SK-N-SH (cell line): Measurements from ENCODE around the gene USP40. TPM values are rescaled to one million over a fixed set of nuclear protein-coding genes. Genes with fewer than 3 reads are reported as not detected.

Source experiments
- CTCF ChIA-PET: fragments of 300-600, 350-600 bp; formaldehyde crosslinking; extraction: SDS; loops from one replicate; lab custom pipeline; 2021; lab: Yijun Ruan, JAX
- POLR2A ChIA-PET: fragments of 350-600 bp; sonication (Branson Sonifier 250); formaldehyde crosslinking; extraction: SDS; loops from one replicate; lab custom pipeline; 2020; ENCODE audit warnings: antibody characterized with exemption, inconsistent platforms; lab: Yijun Ruan, JAX
- DNase-seq: peaks from one replicate; pipeline ENCODE4 v3.0.0; 2012
- H2AFZ ChIP-seq: fragments of 200-600 bp; sonication (generic); 2 replicates; pipeline ENCODE4 v1.8.1; 2016; ENCODE audit warnings: antibody characterized with exemption, mild to moderate bottlenecking, low read depth
- H3F3A ChIP-seq: fragments of 200-600 bp; sonication (generic); replicated peaks from 2 replicates; pipeline ENCODE3; 2016; ENCODE audit warnings: antibody characterized with exemption, mild to moderate bottlenecking; ENCODE audit not compliant: insufficient read depth
- H3K27ac ChIP-seq, 2 experiments: fragments of 200-500 bp in 1 of 2; fragments of 200-600 bp in 1 of 2; sonication (Bioruptor generic) in 1 of 2; sonication (generic), shearing (Covaris generic) in 1 of 2; 2 replicates each; pipeline versions ENCODE4 v1.5.1 to v1.6.1; 2014 to 2016; ENCODE audit warnings: low read depth in 2 of 2, inconsistent platforms in 1 of 2, low read length in 1 of 2, mild to moderate bottlenecking in 1 of 2, mixed read lengths in 1 of 2
- H3K27me3 ChIP-seq: fragments of 200-600 bp; sonication (generic), shearing (Covaris generic); 2 replicates; pipeline ENCODE4 v1.6.1; 2016; ENCODE audit warnings: mixed run types; ENCODE audit not compliant: insufficient read depth
- H3K36me3 ChIP-seq, 2 experiments: fragments of 200-500 bp in 1 of 2; fragments of 200-600 bp in 1 of 2; sonication (Bioruptor generic) in 1 of 2; sonication (generic) in 1 of 2; replicated peaks in 1 of 2; 2 replicates each; pipeline versions ENCODE3 to v1.5.1; 2014 to 2016; ENCODE audit warnings: low read length in 1 of 2, mild to moderate bottlenecking in 1 of 2; ENCODE audit not compliant: insufficient read depth in 2 of 2, control insufficient read depth in 1 of 2
- H3K4me1 ChIP-seq, 2 experiments: fragments of 200-500 bp in 1 of 2; fragments of 200-600 bp in 1 of 2; sonication (Bioruptor generic) in 1 of 2; sonication (generic), shearing (Covaris generic) in 1 of 2; 2 replicates each; pipeline versions ENCODE4 v1.5.1 to v1.6.1; 2014 to 2016; ENCODE audit warnings: low read depth in 1 of 2, low read length in 1 of 2, mixed run types in 1 of 2; ENCODE audit not compliant: insufficient read depth in 2 of 2, control insufficient read depth in 1 of 2
- H3K4me2 ChIP-seq: fragments of 200-600 bp; sonication (generic), shearing (Covaris generic); 2 replicates; pipeline ENCODE4 v1.6.1; 2017; ENCODE audit warnings: mixed run types
- H3K4me3 ChIP-seq, 2 experiments: fragments of 200-500 bp in 1 of 2; fragments of 200-600 bp in 1 of 2; sonication (Bioruptor generic) in 1 of 2; sonication (generic), shearing (Covaris generic) in 1 of 2; 2 replicates each; pipeline versions ENCODE4 v1.5.1 to v1.8.1; 2014 to 2016; ENCODE audit warnings: low read depth in 2 of 2, inconsistent platforms in 1 of 2, low read length in 1 of 2, mild to moderate bottlenecking in 1 of 2, mixed read lengths in 1 of 2, moderate library complexity in 1 of 2
- H3K79me2 ChIP-seq: fragments of 200-600 bp; sonication (generic); 2 replicates; pipeline ENCODE4 v1.8.1; 2017; ENCODE audit warnings: mild to moderate bottlenecking; ENCODE audit not compliant: insufficient read depth
- H3K9ac ChIP-seq: fragments of 200-600 bp; sonication (generic); 2 replicates; pipeline ENCODE4 v1.6.1; 2017; ENCODE audit warnings: mixed run types
- H3K9me2 ChIP-seq: fragments of 200-600 bp; sonication (generic); 2 replicates; pipeline ENCODE4 v1.6.1; 2017; ENCODE audit warnings: mixed run types
- H3K9me3 ChIP-seq: fragments of 200-600 bp; sonication (generic); 2 replicates; pipeline ENCODE4 v1.6.1; 2017; ENCODE audit warnings: mixed run types, mild to moderate bottlenecking, moderate library complexity
- H4K20me1 ChIP-seq: fragments of 200-600 bp; sonication (generic); 2 replicates; pipeline ENCODE4 v1.6.1; 2017; ENCODE audit warnings: mild to moderate bottlenecking, mixed run types; ENCODE audit not compliant: insufficient read depth
- CHD2 ChIP-seq: fragments of 150-350 bp; IDR thresholded peaks from 2 replicates; pipeline ENCODE4 v1.6.1; 2018; ENCODE audit warnings: low read length; ENCODE audit not compliant: partially characterized antibody
- CTCF ChIP-seq: fragments of 200-600 bp; sonication (generic); IDR thresholded peaks from 2 replicates; pipeline ENCODE4 v1.6.1; 2017; ENCODE audit warnings: antibody characterized with exemption, mild to moderate bottlenecking, moderate library complexity
- ELF1 ChIP-seq: IDR thresholded peaks from 2 replicates; pipeline ENCODE4 v1.4.0; 2012
- FOXJ3 ChIP-seq: sonication (generic); formaldehyde crosslinking; IDR thresholded peaks from 2 replicates; pipeline ENCODE4 v1.5.1; 2020; ENCODE audit warnings: mild to moderate bottlenecking, missing genetic modification reagents
- GABPA ChIP-seq: IDR thresholded peaks from 2 replicates; pipeline ENCODE4 v1.4.0; 2012; ENCODE audit warnings: low read depth, mild to moderate bottlenecking
- JUND ChIP-seq: IDR thresholded peaks from 2 replicates; pipeline ENCODE4 v1.4.0; 2012
- MEF2A ChIP-seq: IDR thresholded peaks from 2 replicates; pipeline ENCODE4 v1.4.0; 2012; ENCODE audit warnings: low read depth, borderline replicate concordance
- NFIC ChIP-seq: IDR thresholded peaks from 2 replicates; pipeline ENCODE4 v1.4.0; 2012; ENCODE audit warnings: borderline replicate concordance
- NRF1 ChIP-seq: IDR thresholded peaks from 2 replicates; pipeline ENCODE4 v1.6.1; 2012; ENCODE audit warnings: low read depth, mild to moderate bottlenecking, low read length
- RAD21 ChIP-seq: IDR thresholded peaks from 2 replicates; pipeline ENCODE4 v1.6.1; 2012; ENCODE audit warnings: mild to moderate bottlenecking, low read length
- RXRA ChIP-seq: IDR thresholded peaks from 2 replicates; pipeline ENCODE4 v1.4.0; 2012; ENCODE audit warnings: low read depth, mild to moderate bottlenecking, borderline replicate concordance
- TCF12 ChIP-seq: IDR thresholded peaks from 2 replicates; pipeline ENCODE4 v1.4.0; 2012
- TEAD4 ChIP-seq: IDR thresholded peaks from 2 replicates; pipeline ENCODE4 v1.4.0; 2012; ENCODE audit warnings: mild to moderate bottlenecking, borderline replicate concordance; ENCODE audit not compliant: insufficient read depth
- YY1 ChIP-seq: IDR thresholded peaks from 2 replicates; pipeline ENCODE4 v1.4.0; 2012; ENCODE audit warnings: low read depth, mild to moderate bottlenecking
- ZBTB33 ChIP-seq: IDR thresholded peaks from 2 replicates; pipeline ENCODE4 v1.4.0; 2012; ENCODE audit warnings: low read depth, borderline replicate concordance
- WGBS: methylation state at CpG from one replicate; pipeline ENCODE4 v1.1.6; 2017; ENCODE audit warnings: low lambda C conversion rate; 5-methylcytosine and 5-hydroxymethylcytosine counted together
- polyA plus RNA-seq, 3 experiments: library from polyadenylated mRNA; depleted of rRNA; stranded (reverse); fragments of >200 nt; gene quantifications; 2 replicates each; pipeline ENCODE4 v1.2.3, GENCODE V29; 2012

Gene USP40
- polyA plus RNA-seq, 1 of the 3 experiments (the other 2 are of a cell fraction), result 37.0 TPM

GRCh38 chr2:233551491-233551890 is 15.1 kb downstream of the USP40 start:
- TF ChIP-seq ELF1 (no peak), NFIC (no peak), NRF1 (no peak), MEF2A (no peak), TEAD4 (no peak), YY1 (no peak), RAD21 (no peak), CTCF (no peak)
- H3K9ac ChIP-seq, result no peak overlapping the region
- no peak overlapping the region for H3K4me3 ChIP-seq
- 66% methylated on average over 4 of the region's 4 CpGs for WGBS
- ChIA-PET POLR2A (no interaction called here), CTCF (no interaction called here)
- DNase-seq, result no peak
- H3K79me2 ChIP-seq, result no peaks in the 10 kb centered on the region; the same call in 1 of the 2 replicates
- no peaks in the 10 kb centered on the region for H3K27me3 ChIP-seq
- H4K20me1 ChIP-seq, result no peaks in the 10 kb centered on the region
- H3K27ac ChIP-seq, result no peak overlapping the region
- H3K36me3 ChIP-seq, result peaks cover 77 to 79% of the 10 kb centered on the region in 2 experiments
- H2AFZ ChIP-seq, result no peak overlapping the region
- no peaks in the 10 kb centered on the region for H3K9me2 ChIP-seq
- H3K4me1 ChIP-seq, result no peaks in the 10 kb centered on the region
- H3K4me2 ChIP-seq, result no peak overlapping the region
- no peaks in the 10 kb centered on the region for H3F3A ChIP-seq
- H3K9me3 ChIP-seq, result no peaks in the 10 kb centered on the region

GRCh38 chr2:233546774-233547173 is 19.8 kb downstream of the USP40 start:
- H2AFZ ChIP-seq, result no peak overlapping the region
- no peaks in the 10 kb centered on the region for H3K79me2 ChIP-seq
- H3K4me1 ChIP-seq, result no peaks in the 10 kb centered on the region
- H3K9me3 ChIP-seq, result no peaks in the 10 kb centered on the region
- no peak for TF ChIP-seq GABPA
- no peak for TF ChIP-seq RXRA
- no peak for TF ChIP-seq ZBTB33
- no peak for TF ChIP-seq TCF12
- TF ChIP-seq JUND, result no peak
- no peak for TF ChIP-seq ELF1
- no peak for TF ChIP-seq CHD2
- no peak for TF ChIP-seq FOXJ3 (CRISPR knock-in tag)
- WGBS, result 94% methylated on average over 4 of the region's 4 CpGs
- H4K20me1 ChIP-seq, result no peaks in the 10 kb centered on the region
- no peaks in the 10 kb centered on the region for H3K27me3 ChIP-seq
- no peaks in the 10 kb centered on the region for H3K9me2 ChIP-seq
- CTCF ChIA-PET, result interaction anchor here (0.7 kb wide), 1 partner anchor 31 kb away, joined by 4 read pairs; no protein-coding TSS in a partner anchor
- H3K27ac ChIP-seq, result no peak overlapping the region
- H3F3A ChIP-seq, result no peaks in the 10 kb centered on the region
- H3K9ac ChIP-seq, result no peak overlapping the region
- H3K4me3 ChIP-seq, result no peak overlapping the region
- peaks cover 71% of the 10 kb centered on the region in 2 experiments for H3K36me3 ChIP-seq
- POLR2A ChIA-PET, result no interaction called here
- DNase-seq, result no peak
- no peak overlapping the region for H3K4me2 ChIP-seq
